DMS153 treated with DMSO at 0.1 percent for 48 hours (cell line): ENCODE measurements around the gene MEGF11.

Experiments
- DNase-seq: peaks from one replicate; lab custom pipeline; 2025; ENCODE audit not compliant: unreplicated experiment; lab: John Stamatoyannopoulos, UW

Gene MEGF11

DNA sequence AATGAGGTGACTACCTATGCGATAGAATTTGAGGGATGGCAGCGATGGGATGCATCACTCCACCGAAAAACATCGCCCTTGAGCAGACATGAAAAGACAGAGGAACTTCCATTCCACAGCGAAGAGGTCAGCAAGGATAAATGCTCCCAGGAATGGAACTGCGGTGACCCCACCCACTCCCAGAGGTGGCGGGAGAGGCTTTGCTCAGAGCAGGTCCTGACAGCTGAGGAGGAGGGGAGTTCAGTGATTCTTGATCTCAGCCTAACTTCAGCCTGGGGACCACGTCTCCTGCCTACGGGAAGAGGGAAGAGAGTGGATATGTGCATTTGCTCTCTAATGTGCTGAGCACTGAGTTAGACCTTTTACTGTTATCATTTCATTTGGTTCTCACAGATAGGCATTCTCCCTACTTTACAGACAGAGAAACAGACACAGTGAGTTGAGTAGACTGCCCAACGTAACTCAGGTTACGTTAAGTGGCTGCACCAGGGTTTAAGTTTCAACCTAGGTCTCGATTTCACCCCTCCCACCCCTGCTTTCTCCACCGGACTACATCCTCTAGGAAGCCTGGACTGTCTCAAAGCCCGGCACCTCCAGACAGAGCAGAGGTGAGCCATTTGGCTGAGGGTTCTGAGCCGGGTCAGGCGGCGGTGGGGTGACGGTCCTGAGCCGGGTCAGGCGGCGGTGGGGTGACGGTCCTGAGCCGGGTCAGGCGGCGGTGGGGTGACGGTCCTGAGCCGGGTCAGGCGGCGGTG lies 214.3 kb downstream of the MEGF11 start:
- no peak for DNase-seq

DNA sequence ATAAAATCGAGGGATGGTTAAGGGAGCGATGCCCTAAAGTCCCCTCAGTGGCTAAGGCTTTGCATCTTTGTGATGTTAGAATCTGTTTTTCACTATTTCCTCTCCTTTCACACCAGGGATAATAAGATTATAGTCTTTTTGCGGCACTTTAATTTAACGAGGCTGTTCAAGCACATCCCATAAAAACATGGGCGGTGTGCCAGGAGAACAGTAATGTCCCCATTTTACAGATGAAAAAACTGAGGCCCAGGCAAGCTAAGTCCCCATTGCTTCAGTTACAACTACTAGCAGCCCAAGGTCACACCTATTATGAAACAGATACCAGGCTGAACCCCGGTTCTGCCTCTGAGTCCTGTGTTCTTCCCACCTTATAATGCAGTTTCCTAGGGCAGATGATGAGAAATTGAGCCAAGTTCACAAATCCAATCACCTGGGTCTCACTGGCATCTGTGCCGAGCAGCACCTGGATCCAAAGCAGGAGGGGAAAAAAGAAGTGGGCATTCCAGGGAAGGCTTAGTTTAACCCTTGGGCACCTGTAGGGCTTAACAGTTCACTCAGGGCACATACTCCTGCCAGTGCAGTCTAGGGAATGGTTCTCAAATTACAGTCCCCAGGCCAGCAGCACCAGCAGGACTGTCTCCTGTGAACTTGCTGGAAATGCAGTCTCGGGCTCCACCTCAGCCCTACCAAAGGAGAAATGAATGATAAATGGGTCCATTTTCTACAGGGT lies 215.0 kb downstream of the MEGF11 start:
- DNase-seq, result no peak

DNA sequence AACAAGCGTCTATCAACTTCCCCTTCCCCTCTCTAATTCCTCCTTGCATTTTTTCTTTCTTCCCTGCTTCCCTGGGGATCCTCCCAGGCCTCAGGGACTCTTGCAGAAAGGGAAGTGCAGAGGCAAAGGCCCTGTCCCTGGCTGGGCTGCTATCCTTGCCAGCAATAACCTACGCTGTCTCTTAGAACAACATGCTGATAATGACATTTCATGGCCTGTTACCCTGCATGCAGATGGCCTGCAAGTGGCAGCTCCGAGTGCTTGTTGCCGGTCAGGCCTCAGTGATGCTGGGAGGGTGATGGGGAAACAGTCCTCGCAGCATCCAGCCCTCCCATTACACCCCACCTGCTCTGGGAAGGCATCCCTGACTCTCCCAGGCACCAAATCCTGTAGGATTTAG lies 216.7 kb downstream of the MEGF11 start:
- DNase-seq, result no peak

DNA sequence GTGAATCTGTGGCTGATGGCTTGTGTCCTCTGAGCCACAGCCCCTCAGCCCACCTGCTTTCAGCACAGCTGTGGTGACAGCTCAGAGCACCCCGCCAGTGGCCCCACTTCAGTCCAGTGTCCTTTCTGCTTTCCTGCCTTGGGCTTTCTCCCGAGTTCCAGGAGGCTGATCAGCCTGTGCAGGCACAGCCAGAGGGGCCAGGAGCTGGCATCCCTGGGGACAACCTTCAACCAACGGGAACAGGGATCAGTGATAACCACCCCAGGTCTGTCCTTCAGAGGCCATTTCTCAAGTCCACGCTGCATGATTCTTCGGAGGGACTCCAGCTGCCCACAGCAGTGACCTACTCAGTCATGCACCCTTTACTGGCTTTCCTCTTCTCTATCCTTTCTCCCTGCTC lies 217.6 kb downstream of the MEGF11 start:
- DNase-seq, result no peak

DNA sequence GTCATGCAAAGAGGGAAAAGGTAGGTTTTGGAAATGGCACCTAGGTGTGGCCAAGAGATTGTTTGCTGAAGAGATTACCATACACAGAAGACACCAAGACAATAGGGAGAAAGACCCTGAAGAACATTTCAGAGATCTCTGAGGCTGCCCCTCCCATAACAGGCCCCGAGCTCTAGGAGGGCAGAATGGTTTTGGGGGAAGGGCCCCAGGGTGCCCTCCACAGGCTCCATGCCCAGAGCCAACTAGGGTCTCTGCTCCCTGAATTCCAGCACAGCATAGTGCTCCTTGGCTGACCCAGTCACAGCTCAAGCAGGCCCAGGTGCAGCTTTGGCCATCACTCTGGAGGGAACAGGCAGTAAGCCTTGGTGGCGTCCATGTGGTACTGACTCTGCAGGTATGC lies 220.4 kb downstream of the MEGF11 start:
- DNase-seq, result no peak

DNA sequence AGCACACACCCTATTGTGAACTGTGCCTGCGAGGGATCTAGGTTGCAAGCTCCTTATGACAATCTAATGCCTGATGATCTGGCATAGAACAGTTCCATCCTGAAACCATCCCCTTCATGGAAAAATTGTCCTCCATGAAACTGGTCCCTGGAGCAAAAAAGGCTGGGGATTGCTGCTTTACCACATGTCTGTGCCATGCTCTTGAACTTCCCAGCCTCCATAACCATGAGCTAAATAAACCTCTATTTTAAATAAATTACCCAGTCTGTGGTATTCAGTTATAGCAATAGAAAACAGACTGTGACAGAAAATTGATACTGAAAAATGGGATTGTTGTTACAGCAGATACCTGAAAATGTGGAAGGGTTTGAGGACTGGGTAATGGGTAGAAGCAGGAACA lies 221.5 kb downstream of the MEGF11 start:
- no peak for DNase-seq

DNA sequence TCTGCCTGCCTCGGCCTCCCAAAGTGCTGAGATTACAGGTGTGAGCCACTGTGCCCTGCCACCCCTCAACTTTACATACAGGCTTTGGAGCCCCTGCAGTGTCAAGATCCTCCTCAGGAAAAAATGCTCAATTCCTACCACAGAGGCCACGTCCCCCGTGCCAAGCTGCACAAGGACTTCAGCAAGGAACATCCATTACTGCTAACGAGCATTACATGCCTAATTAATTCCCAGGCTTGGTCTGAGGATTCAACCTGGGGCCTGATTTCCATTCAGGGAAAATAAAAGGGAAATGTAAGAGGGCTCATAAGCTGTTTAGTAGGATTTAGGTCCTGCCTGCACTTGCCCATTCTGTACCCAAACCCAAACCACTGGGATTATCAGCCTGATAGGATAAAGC lies 222.9 kb downstream of the MEGF11 start:
- no peak for DNase-seq

DNA sequence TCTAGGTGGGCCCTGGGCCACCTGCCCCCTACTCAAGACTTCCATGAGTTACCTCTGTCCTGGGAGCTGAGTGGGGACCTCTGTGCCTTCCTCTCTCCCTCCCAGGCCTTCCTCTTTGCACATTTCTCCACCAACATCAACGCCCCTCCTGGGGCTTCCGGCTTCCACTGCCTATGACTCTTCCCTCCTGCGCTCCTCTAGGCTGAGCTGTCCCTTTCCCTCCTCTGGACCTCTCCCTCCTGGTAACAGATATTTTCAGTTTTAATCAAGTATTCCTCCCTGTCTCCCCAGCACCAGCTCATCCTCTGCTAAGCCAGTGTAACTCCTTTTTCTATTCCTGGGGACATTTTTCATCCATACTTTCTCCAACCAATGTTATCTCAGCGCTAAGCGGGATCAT lies 223.9 kb downstream of the MEGF11 start:
- DNase-seq, result no peak

DNA sequence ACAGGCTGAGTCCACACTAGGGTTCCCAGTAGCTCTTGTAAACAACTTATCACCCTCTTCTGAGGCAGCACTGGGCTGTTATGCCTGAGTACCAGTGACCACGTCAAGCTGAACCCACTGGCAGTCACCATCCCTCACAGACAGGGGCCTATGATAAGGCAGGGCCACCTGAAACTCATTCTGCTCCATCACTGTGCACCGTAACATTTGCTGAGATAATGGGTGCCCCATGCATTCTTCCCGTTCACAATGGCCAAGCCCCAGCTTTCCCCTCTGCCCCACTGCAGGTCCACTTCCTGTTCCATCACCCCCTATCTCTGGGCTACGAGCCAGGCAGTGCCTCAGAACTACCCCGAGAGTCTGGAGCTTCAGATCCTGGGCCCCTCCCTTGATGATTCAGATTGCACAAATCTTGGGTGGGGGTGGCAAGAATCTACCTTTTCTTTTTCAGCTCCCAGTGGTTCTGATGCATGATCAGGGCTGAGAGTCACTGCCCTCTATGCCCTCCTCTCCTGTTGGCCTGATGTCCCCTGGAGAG lies 226.2 kb downstream of the MEGF11 start:
- no peak for DNase-seq

DNA sequence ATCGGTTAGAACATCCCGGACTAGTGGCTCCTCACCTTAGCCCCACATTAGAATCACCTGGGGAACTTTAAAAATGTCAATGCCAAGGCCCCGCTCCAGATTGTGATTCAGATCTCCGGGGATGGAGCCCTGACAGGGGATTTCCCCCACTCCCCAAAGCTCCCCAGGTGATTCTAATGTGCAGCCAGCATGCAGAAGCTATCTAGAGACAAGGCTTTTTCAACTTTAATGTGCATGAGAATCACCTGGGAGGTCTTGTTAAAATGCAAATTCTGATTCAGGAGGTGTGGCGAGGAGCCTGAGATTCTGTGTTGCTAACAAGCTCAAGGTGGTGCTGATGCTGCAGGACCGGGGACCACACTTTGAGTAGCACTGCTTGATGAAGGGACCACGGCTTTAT lies 227.6 kb downstream of the MEGF11 start:
- DNase-seq, result no peak

DNA sequence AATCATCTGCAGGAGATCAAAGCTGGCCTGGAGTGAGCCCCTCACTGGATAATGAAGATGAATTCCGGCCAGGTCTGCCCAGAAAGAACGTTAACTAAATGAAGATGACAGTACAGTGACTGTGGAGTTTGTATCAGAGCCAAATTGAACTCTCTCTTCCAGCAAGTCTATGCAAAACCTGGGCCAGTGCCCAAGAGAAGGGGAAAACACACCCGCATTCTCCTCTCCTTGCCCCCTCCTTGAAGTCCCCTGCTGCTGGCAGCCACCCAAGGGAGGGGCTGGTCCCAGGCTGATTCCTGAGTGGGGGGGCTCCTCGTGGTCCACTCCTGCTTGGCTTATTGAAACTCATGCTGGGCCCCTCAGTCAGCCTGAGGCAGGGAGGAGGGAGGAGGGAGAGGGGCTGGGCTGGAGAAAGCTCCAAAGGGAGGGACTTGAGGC lies 228.5 kb downstream of the MEGF11 start:
- DNase-seq, result no peak

DNA sequence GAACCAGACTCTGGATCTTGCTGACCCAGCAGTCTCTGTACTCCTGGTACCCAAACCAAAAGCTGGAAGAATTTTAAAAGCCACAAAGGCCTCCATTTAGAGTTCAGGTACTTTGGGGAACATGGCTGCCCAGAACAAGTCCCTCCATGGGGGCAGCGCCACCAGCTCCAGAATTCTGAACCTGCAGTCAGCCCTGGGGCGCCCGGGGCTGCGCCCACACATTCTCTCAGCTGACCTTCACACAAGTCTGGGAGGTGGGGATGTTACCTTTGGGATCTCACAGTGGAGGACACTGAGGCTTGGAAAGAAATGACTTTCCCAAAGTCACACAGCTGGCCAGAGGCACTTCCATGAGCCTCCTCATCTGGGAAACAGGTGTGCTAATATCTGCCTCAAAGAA lies 229.4 kb downstream of the MEGF11 start:
- no peak for DNase-seq

DNA sequence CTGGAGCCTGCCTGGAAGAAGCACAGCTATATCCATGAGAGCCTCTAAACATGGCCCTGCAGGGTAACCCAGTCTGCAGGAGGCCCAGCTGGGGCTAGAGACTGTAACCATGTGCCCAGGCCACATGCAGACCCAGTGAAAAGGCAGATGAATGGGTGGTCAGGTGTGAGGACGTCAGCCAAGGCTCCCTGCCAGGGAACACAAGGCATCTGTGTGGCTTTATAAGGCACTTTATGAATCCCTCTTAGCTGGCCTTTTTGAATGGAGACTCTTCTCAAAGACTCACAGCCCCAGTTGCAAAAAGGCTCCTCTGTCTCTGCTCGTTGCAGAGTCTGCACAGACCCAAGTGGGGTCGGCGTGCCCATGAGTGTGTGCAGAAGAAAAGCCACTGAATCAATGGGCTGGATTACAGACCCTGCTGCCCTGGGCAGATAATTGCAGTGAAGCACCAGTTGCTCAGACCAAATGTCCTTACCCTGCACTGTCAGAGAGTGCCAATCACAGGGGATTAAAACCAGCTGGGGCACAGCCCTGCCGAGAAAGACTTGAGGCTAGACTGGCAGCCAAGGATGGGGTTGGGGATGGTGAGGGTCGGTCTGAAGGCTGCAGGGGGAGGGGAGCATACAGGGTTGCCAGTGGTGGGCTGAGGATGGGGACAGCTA lies 230.1 kb downstream of the MEGF11 start:
- DNase-seq, result no peak

DNA sequence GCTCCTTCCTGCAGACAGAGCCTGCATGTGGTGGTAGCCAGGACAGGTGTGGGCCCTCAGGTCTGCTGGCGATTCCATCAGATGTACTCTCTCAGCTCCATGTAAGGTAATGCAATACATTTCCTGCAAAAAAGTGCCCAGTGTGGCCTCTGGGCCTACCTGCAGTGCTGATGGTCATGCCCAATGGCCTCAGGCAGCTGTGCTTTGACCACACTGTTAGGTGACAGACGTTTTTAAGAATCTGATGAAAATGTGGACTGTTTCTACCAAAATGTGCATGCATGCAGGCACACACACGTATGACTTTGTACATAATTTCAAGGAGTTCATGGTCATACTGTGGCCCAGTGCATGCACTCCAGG lies 231.4 kb downstream of the MEGF11 start:
- no peak for DNase-seq

DNA sequence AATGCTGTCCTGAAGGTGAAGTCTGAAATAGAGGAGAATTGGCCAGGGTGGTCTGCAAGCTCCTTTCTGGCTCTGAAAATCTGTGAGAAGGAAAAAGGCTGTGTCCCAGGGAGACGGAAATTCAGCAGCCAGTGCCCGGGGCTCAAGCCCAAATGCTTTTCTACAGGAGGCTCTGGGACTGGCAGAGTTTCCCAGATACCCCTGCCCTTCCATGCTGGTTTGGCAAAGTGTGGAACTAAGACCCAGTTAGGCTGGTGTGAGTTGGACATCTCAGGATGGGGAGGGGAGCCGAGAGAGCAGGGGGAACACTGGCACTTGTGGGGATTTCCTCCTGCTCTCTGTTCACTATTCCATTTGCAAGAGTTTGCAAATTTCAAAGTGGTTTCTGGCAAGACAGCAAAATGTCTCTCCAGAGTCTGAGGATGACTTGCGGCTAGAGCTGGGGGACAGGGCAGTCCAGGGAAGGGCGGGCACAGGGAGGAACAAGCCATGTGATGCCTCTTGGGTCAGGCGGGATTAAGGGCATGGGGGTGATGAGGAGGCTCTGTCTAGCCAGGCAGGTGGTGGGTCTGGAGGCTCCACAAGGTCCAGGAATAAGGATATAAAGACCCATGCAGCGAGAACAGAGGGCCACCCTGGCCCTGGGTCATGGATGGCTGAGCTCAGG lies 231.9 kb downstream of the MEGF11 start:
- DNase-seq, result no peak

DNA sequence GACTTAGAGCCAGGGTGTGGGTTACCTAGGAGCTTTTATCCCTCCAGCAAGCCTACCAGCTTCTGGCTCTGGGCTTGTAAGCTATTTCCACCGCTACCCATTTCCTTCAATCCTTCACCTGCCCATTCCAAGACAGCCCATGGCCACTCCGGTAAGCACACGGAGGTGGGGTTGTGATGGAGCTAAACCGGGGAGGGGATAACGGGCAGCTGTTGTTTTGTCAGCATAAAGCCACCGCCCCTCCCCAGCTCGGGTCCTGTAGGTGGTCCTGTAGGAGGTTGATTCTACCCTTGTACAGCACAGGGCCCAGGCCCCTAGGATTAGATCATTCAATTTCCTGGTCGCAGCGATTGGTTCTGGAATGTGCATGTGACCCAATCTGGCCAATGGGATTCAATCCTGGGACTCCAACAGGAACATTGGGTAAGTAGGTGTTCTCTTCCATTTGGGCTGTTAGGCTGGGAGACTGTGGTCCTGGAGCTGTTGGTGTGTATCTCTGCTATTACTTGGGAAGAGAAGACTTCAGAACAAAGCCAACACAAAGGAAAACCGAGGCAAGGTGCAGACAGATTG lies 233.6 kb downstream of the MEGF11 start:
- no peak for DNase-seq

DNA sequence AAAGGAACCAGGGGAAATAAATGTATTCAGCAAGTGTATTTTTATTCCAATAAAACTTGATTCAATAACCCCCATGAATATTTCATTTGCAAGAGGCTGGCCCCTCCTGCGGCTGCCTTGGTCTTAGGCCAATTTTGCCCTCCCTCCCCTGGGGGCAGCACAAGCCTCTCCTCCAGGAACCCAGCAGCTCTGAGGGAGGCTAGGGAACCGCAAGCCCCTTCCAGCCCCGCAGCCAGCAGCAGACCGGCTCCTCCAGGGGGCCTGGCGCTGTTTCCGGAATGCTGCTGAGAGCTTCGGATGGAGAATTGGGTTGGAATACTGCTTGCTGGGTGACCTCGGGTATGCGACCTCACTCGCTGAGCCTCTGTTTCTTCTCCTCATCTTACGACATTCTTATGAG lies 234.2 kb downstream of the MEGF11 start:
- DNase-seq, result no peak

DNA sequence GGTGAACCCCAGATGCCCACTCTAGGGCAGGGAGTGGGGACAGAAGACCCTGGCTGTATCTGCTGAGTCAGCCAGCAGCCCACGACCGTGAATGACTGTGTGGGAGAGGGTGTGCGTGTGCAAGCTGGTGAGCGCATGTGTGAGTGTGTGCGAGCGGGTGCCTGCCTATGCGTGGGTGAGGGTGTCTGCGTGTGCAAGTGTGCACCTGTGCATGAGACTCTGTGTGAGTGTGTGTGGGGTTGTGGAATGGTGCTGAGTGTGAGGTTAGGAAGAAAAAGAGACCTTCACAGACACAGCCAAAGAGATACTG lies 235.1 kb downstream of the MEGF11 start:
- DNase-seq, result no peak

DNA sequence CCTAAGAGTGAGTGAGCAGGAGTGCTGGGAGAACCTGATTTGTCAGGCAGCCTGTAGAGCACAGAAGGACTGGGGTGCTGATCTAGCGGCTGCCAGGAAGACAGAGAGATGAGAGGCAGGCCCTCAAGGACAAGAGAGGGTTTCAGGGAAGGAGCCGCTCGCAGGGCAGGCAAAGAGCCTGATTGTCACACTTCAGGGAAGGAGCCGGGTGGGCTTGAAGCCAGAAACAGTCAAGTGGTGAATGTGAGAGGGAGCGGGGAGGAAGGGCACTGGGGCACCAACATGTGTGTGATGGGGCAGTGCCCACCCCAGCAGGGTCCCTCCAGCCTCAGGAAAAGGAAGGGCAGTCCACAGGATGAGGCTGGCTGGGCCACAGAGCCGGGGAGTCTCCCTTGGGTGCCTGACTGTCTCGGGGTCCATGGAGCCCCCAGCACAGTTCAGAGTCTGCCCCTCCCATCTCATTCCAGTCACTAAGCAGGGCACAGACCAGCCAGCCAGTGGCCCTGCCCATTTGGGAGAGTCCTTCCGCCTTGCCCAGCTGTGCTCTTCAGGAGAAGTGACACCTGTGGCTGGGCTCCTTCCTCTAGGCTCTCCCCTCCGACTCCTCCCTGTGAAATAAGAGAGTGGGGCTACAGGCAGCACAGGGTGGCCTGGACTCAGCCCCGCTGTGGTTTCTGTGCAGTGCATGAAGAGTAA lies 235.6 kb downstream of the MEGF11 start:
- DNase-seq, result no peak

DNA sequence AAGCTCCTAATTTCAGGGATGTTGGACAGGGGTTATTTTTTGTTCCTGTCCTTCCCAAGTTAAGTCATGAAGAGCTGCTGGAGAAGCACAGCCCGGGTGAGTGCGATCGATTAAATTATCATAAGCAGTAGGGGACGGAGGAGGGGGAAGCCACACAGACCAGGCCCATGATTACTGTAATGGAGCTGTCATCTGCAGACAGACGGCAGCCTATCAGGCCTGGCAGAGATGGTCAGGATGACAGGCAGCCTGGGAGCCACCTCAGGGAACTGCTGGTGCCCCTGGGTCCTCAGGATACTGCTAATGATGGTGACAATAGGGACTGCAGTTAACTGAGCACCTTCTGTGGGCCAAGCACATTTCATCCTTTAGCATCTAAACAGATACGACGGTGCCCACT lies 236.6 kb downstream of the MEGF11 start:
- no peak for DNase-seq

DNA sequence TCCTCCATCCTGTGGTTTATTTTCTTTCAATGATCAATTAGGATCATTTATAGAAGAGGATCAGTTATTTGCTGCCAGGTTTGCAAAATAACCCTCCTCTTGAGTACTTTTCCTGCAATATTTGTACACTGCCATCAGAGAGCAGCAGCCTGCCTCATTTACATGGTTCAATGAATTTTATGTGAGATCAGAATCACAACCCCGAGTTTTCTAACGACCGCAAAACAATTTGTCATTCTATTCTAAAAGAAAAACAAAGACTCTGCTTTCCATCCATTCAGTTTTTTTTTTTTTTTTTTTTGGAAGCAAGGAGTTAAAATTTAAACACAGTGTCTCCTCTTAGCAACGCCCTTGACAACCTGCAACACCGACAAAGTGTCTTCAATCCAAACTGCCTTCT lies 237.4 kb downstream of the MEGF11 start:
- DNase-seq, result no peak
